Measurements from ENCODE around the gene MYO1C.
A peak's percentile ranks its signal among the peaks of the same experiment; 100 is the strongest.
"Not testable (repeated sequence)": the region's sequence is repeated elsewhere in the genome, so short reads cannot be mapped to it uniquely, and the experiment has no call there.

Gene MYO1C

DNA sequence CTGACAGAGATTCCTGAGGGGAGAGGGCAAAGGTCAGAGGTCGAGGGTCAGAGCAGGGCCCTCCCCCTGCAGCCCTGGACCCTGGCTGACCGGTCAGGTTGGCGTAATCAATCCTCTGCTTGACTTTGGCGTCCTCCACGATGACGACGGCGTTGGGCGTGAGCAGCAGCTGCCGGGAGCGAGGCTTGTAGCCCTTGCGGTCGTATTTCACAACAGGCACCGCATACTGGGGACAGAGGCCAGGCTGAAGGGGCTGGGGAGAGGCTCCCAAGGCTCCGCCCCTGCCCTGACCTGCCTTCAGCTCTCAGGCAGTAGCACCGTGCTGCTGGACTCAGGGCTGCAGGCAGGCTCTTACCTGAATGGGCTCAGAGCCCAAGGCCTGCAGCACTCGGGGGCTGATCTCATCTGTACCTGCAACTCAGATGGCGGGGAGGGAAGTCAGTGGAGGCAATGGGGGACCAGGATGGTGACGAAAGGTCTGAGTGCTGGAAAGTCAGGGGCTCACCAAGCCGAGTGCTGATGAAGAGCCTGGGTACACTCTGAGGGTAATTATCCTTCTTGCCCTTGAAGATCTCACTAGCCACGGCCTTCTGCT is 24.5 kb downstream of the MYO1C start:
- DNase-seq (ENCODE audit: low read depth in 1 of 2, low spot score in 1 of 2): no peak

DNA sequence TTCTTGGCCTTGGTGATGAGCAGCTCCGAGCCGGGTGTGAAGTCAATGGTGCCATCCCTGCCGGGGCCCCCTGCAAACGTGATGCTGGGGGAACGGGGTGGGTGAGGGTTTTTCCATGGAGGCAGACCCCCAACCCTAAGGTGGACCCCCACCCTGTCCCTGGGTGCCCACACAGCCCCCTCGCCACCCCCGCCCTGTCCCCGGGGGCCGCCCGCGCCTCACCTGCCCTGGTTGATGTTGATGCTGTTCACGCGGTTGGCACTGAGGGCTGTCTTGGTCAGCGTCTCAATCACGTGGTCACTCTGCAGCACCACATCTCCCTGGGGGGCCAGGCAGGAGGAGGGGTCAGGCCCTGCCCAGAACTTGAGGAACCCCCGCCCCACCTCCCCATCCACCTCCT is 25.2 kb downstream of the MYO1C start:
- DNase-seq (ENCODE audit: low read depth in 1 of 2, low spot score in 1 of 2): no peak

DNA sequence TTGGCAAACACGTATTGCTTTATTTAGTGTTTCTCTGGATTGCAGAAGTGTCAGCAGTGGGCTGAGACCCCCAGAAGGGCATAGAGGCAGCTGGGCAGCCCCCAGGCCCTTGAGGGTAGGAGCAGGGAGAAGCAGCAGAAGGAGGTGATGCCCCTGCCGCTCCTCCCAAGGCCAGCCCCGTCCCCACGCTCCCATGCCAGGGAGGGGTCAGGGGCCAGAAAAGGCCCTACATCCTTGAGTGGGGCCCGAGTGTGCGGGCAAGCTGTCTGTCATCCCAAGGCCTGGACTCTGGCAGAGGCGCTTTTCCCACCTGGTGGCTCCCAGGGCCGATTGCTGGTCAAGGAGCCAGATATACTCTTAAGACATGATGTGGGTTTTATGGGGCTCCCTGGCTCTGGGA is 28.3 kb downstream of the MYO1C start:
- no peak for DNase-seq (ENCODE audit: low read depth in 1 of 2, low spot score in 1 of 2)

GRCh38 chr17:1462164-1463112 is 30.0 kb downstream of the MYO1C start:
- DNase-seq (ENCODE audit: low read depth in 1 of 2, low spot score in 1 of 2): no peak

DNA sequence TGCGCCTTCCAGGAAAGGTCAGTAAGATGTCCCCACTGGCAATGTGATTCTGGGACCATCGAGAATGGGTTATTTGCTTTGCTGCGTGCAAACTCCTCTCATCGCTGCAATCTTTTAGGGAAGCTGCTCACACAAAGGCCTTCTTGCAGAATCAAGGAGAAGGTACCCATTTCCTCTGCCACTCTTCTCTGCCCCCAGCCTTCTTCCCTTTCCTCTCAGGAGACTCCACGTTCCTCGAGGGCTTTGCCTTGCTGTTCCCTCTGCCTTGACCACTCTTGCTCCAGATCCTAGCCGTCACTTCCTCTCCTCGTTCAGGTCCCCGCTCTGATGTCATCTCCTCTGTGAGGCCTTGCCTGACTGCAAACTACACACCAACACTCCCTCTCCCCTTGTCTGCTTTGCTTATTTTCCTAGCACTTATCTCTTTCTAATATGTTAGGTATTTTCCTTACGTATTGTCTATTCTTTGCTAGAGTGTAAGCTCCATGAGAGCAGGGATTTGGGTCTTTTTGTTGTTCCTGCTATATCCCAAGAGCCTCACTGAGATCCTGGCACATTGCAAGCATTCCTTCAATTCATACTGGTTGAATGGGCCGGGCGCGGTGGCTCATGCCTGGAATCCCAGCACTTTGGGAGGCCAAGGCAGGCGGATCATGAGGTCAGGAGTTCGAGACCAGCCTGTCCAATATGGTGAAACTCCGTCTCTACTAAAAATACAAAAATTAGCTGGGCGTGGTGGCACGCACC is 31.1 kb downstream of the MYO1C start:
- DNase-seq (ENCODE audit: low read depth in 1 of 2, low spot score in 1 of 2): no peak

GRCh38 chr17:1460233-1460632 is 32.3 kb downstream of the MYO1C start:
- no peak for DNase-seq (ENCODE audit: low read depth in 1 of 2, low spot score in 1 of 2)

DNA sequence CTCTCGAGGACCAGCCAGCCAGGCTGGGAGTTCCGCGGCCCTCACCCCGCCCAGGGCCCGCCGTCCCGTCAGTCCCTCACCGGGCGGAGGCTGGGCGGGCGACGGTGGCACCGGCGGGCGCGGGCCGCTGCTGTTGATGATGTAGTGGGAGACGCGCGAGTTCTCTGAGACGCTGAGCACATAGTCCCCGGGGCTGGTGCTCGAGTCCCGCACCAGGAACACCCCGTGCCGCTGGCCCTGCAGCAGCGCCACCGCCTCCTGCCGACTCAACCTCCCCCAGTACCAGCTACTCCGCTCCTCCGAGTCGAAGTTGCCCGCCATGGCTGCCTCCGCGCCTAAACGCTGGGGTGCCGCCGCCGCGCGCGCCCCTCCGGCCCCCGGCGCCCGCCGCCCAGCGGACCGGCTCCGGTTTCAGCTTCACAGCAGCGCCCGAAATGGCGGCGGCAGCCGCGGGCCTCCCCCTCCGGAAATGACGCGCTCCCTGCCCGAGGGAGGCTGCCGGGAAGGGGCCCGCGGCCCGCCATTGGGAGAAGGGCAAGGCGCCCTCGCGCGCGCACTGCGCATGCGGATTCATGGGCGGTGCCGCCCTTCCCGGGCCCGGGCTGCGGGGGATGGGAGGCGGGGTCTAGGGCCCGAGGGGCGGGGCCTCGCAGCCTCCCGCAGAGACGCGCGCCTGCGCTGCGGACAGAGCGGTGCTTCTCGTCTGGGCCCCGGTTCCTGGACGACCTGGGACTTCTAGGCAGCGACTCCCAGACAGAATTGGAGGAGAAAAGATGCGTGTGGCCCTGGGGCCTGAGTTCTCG is 36.5 kb downstream of the MYO1C start, which contains the start of gene CRK:
CRK (minus strand) TSS at position 436 of the 803 bp plus-strand sequence; CDS start at position 321, 115 bp downstream.
- peak; percentile 95 to 100 for DNase-seq (ENCODE audit: low read depth in 1 of 2, low spot score in 1 of 2)

GRCh38 chr17:1455291-1455796 is 37.1 kb downstream of the MYO1C start:
- peak in 1 of 2 donors; percentile 13 for DNase-seq (ENCODE audit: low read depth in 1 of 2, low spot score in 1 of 2)

DNA sequence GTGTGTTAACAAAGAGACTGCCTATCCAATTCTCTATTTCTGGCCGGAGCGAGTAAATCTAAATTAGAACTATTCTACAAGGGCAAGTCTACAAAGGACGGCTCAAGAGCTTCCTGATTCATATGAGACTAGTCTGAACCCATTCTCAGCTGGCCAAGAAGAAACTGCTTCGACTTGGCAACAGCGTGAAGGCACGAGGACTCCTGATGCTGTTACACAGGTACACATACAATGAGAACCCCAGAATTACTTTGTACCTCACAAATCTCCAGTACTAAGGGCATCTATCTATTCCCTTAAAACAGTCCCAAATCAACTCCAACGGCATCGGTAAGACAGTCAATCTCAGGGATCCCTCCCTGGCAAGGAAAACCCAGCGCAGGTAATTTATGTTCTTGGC is 37.9 kb downstream of the MYO1C start:
- DNase-seq (ENCODE audit: low read depth in 1 of 2, low spot score in 1 of 2): no peak

GRCh38 chr17:1453694-1454093 is 38.8 kb downstream of the MYO1C start:
- not testable (repeated sequence) for DNase-seq (ENCODE audit: low read depth in 1 of 2, low spot score in 1 of 2)

- no peak for DNase-seq (ENCODE audit: low read depth in 1 of 2, low spot score in 1 of 2)
Observed at GRCh38 chr17:1452836-1453235, 39.6 kb downstream of the MYO1C start.

- not testable (repeated sequence) for DNase-seq (ENCODE audit: low read depth in 1 of 2, low spot score in 1 of 2)
Observed at GRCh38 chr17:1450261-1450660, 42.2 kb downstream of the MYO1C start.

DNA sequence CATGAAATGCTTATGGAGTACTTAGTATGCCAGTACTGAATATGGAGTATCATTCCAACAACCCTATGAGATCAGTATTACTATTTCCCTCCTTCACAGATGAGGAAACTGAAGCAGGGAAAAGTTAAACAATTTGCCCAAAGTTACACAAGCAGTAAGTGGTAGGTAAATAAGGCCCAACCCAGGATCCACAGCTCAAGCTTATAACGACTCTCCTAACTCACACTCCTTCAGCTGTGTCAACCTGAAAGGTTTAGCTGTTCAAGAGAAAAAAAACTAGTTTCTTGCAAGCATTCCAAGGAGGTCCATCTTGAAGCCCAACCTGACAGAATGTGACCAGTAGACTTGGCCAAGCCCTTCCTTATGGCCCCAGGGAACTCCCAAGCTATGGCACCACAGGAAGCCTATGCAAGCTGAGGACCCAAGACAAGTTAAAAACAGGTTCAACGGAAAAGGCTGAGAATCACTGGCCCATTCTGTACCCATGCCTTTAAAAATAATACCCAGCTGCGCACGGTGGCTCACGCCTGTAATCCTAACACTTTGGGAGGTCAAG is 43.0 kb downstream of the MYO1C start:
- DNase-seq (ENCODE audit: low read depth in 1 of 2, low spot score in 1 of 2): no peak

DNA sequence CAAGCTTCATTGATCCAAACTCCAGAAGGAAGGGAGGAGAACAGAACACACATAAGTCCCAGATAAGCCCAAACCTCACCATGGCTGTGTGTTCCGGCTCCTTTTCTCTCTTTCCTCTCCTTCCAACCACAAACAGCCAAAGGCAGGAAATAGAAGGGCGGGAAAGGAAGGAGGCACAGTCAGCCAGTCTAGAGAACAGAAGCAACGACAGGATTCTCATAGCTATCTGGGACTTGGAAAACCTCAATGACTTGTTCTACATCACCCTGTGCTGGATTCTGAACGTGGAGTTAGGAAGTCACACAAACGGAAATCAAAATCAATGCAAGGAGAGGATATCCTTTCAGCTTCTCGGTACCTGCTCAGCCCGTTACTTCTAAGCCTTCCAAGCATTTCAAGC is 45.4 kb downstream of the MYO1C start:
- DNase-seq (ENCODE audit: low read depth in 1 of 2, low spot score in 1 of 2): no peak

- no peak for DNase-seq (ENCODE audit: low read depth in 1 of 2, low spot score in 1 of 2)
Observed at GRCh38 chr17:1446201-1446600, 46.3 kb downstream of the MYO1C start.

DNA sequence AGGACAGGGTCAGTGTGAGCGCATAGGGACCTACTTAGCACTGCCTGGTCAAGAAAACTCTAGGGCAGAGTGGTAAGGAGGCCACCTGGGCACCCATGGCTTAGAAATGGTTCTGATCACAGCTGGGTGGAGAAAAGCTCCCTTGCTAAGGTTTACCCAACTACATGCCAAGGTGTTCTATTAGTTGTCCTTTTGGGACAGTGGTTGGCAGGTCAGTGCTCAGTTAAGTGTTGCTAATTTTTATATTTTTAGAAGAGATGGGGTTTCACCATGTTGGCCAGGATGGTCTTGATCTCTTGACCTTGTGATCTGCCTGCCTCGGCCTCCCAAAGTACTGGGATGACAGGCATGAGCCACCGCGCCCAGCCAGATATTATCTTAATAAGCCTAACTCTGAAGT is 46.8 kb downstream of the MYO1C start:
- not testable (repeated sequence) for DNase-seq (ENCODE audit: low read depth in 1 of 2, low spot score in 1 of 2)

- not testable (repeated sequence) for DNase-seq (ENCODE audit: low read depth in 1 of 2, low spot score in 1 of 2)
Observed at GRCh38 chr17:1442721-1443120, 49.8 kb downstream of the MYO1C start.

- no peak for DNase-seq (ENCODE audit: low read depth in 1 of 2, low spot score in 1 of 2)
Observed at GRCh38 chr17:1442187-1442586, 50.3 kb downstream of the MYO1C start.

DNA sequence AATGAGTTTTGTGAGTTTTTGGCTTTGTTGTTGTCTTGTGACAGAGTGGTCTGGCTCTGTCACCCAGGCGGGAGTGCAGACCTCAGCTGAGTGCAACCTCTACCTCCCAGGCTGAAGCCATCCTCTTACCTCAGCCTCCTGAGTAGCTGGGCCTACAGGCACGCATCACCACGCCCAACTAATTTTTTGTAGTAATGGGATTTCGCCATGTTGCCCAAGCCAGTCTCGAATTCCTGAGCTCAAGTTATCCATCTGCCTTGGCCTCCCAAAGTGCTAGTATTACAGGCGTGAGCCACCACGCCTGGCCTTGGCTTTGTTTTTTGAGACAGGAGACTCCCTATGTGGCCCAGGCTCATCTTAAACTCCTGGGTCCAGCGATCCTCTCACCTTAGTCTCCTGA is 51.6 kb downstream of the MYO1C start:
- DNase-seq (ENCODE audit: low read depth in 1 of 2, low spot score in 1 of 2): no peak

GRCh38 chr17:1438593-1439083 is 53.8 kb downstream of the MYO1C start:
- no peak for DNase-seq (ENCODE audit: low read depth in 1 of 2, low spot score in 1 of 2)
